WTC11 (cell line): ENCODE measurements around the gene BBS12.

Experiments
- CTCF ChIP-seq: fragments of 200-600 bp; IDR thresholded peaks from 2 replicates; pipeline ENCODE4 v1.8.0; 2022; ENCODE audit warnings: antibody characterized with exemption
- FOXJ3 ChIP-seq: sonication (generic); formaldehyde crosslinking; IDR thresholded peaks from 2 replicates; pipeline ENCODE4 v1.9.0; 2021; ENCODE audit warnings: missing genetic modification reagents, mild to moderate bottlenecking, borderline replicate concordance
- RELA ChIP-seq: sonication (generic); formaldehyde crosslinking; IDR thresholded peaks from 2 replicates; pipeline ENCODE4 v1.8.1; 2022; ENCODE audit warnings: missing genetic modification reagents, mild to moderate bottlenecking, borderline replicate concordance
- TEAD4 ChIP-seq: sonication (generic); formaldehyde crosslinking; IDR thresholded peaks from 2 replicates; pipeline ENCODE4 v1.8.0; 2022; ENCODE audit warnings: mild to moderate bottlenecking, missing genetic modification reagents
- ZNF232 ChIP-seq: sonication (generic); formaldehyde crosslinking; IDR thresholded peaks from 2 replicates; pipeline ENCODE4 v1.8.0; 2022; ENCODE audit warnings: mild to moderate bottlenecking, missing genetic modification reagents

- TF ChIP-seq RELA (CRISPR knock-in tag) (no peak), TEAD4 (CRISPR knock-in tag) (no peak), CTCF (no peak), FOXJ3 (CRISPR knock-in tag) (no peak), ZNF232 (CRISPR knock-in tag) (no peak)
Measured at GRCh38 chr4:122742933-122743829, 10.7 kb downstream of the BBS12 start.
